Mucosa of rectum (tissue), 2 donors: ENCODE measurements around the gene PDE3A.
"Not testable (repeated sequence)": the region's sequence is repeated elsewhere in the genome, so short reads cannot be mapped to it uniquely, and the experiment has no call there.

ENCODE experiments used
- H3K27ac ChIP-seq, 2 donors: one replicate each; pipeline ENCODE4 v1.7.0; 2013; ENCODE audit warnings: inconsistent platforms in 2 of 2, low read depth in 2 of 2, low read length in 2 of 2
- H3K27me3 ChIP-seq, 2 donors: one replicate each; pipeline ENCODE4 v1.7.0; 2013; ENCODE audit warnings: low read length in 2 of 2; ENCODE audit not compliant: control insufficient read depth in 2 of 2, insufficient read depth in 2 of 2
- H3K36me3 ChIP-seq, 2 donors: one replicate each; pipeline ENCODE4 v1.7.0; 2013; ENCODE audit warnings: low read length in 2 of 2; ENCODE audit not compliant: control insufficient read depth in 2 of 2, insufficient read depth in 2 of 2
- H3K4me1 ChIP-seq, 2 donors: one replicate each; pipeline ENCODE4 v1.7.0; 2013; ENCODE audit warnings: low read length in 2 of 2, mild to moderate bottlenecking in 1 of 2; ENCODE audit not compliant: control insufficient read depth in 2 of 2, insufficient read depth in 2 of 2
- H3K4me3 ChIP-seq, 2 donors: one replicate each; pipeline ENCODE4 v1.7.0; 2013; ENCODE audit warnings: low read length in 2 of 2
- H3K9ac ChIP-seq, 2 donors: one replicate each; pipeline ENCODE4 v1.7.0; 2013; ENCODE audit warnings: low read length in 2 of 2, low read depth in 1 of 2, mild to moderate bottlenecking in 1 of 2
- H3K9me3 ChIP-seq, 2 donors: one replicate each; pipeline ENCODE4 v1.7.0; 2013; ENCODE audit warnings: low read length in 2 of 2; ENCODE audit not compliant: control insufficient read depth in 2 of 2
- donor health status: healthy.
- donor health status: Normal muscosa, but diverticular disease.

PDE3A gene

DNA sequence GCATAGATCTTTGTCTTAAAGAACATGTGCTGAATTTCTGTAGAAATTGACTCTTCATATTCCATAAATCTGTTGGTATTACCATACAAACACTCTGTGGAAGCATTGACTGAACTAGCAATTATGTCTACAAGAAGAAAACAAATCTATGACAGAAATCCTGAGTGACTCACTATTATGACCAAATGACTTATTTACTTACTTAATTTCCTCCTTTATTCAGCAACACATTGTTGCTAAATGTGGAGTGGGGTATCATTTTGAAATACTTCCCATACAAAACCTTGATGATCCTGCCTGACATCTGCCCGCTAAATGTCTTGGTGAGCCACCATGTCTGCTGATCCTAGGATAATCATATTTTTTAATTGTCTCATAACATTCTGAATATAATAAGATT lies 227.7 kb downstream of the PDE3A start:
- Histone ChIP-seq H3K27me3 (no peaks in the 10 kb centered on the region), H3K36me3 (no peaks in the 10 kb centered on the region), H3K27ac (no peak overlapping the region), H3K9me3 (no peaks in the 10 kb centered on the region), H3K9ac (no peak overlapping the region), H3K4me3 (no peak overlapping the region), H3K4me1 (no peaks in the 10 kb centered on the region)

GRCh38 chr12:20599757-20600156 lies 231.4 kb downstream of the PDE3A start:
- Histone ChIP-seq H3K27ac (no peak overlapping the region), H3K27me3 (no peaks in the 10 kb centered on the region), H3K36me3 (no peaks in the 10 kb centered on the region), H3K9me3 (no peaks in the 10 kb centered on the region), H3K9ac (no peak overlapping the region), H3K4me1 (no peaks in the 10 kb centered on the region), H3K4me3 (no peak overlapping the region)

DNA sequence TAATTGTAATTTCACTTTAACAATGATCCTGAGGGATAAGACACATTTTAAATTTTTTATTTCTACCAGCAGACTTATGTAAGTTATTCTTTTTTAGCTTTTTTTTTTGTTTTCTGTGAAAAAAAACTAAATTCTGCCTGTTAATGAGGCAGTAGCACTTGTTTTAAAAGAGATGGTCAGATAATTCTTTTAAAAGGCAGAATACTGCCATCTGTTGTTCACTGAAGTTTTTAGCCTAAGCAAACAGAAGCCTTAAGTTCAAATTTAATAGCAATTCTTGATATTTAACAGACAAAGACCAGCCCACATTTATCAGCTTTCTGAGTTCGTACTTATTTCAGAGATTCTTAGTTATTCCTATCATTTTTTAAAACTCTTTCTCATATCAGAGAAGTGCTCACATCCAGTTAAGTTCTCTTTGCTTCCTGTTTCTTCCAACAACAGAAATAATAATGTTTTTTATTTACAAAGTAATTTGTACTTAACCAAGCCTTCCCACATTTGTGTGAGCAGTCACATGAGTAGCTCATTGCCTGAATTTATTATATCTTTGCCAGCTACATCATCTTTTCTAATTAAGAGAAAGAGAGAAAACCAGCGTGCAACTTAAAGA lies 233.4 kb downstream of the PDE3A start:
- Histone ChIP-seq H3K9me3 (no peaks in the 10 kb centered on the region), H3K4me1 (no peaks in the 10 kb centered on the region), H3K27me3 (no peaks in the 10 kb centered on the region), H3K9ac (no peak overlapping the region), H3K36me3 (no peaks in the 10 kb centered on the region), H3K27ac (no peak overlapping the region), H3K4me3 (no peak overlapping the region)

GRCh38 chr12:20602641-20603391 lies 234.5 kb downstream of the PDE3A start:
- Histone ChIP-seq H3K27me3 (no peaks in the 10 kb centered on the region), H3K36me3 (no peaks in the 10 kb centered on the region), H3K4me3 (no peak overlapping the region), H3K9me3 (no peaks in the 10 kb centered on the region), H3K9ac (no peak overlapping the region), H3K27ac (no peak overlapping the region), H3K4me1 (no peaks in the 10 kb centered on the region)

DNA sequence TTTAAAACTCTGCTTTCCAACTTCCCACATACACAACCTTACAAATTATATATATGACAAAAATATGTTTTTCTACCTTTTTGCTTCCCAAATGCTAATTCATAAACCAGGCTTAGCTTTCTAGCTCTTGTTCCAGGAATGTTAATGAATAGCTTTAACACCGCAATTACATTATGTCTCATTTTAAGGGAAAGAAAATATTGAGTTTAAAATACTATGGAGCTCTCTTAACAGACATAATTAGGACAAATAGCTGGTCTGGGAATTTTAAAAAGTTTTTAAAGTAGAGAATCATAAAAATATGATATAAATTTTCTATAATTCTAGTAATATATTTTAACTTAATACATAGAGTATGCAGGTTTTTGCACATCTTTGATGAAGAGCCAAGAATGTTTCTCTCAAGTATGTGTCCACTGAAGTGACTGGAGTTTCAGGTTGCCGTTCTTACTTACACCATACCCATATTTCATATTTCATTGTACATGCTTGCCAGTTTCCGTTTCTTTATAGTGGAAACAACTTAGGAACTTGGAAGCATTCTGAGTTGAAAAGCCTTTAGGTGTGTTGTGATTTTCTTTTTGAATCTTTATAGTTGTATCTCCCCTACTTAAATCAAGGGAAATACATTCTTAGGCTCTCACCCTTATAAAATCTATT lies 236.2 kb downstream of the PDE3A start:
- H3K9ac ChIP-seq = no peak overlapping the region
- H3K27ac ChIP-seq = no peak overlapping the region
- no peaks in the 10 kb centered on the region for H3K36me3 ChIP-seq
- H3K27me3 ChIP-seq = no peaks in the 10 kb centered on the region
- no peaks in the 10 kb centered on the region for H3K9me3 ChIP-seq
- no peaks in the 10 kb centered on the region for H3K4me1 ChIP-seq
- no peak overlapping the region for H3K4me3 ChIP-seq

GRCh38 chr12:20615020-20615419 lies 246.7 kb downstream of the PDE3A start:
- H3K9ac ChIP-seq, H3K27ac ChIP-seq, H3K9me3 ChIP-seq, H3K36me3 ChIP-seq, H3K4me1 ChIP-seq, H3K4me3 ChIP-seq, H3K27me3 ChIP-seq: not testable (repeated sequence)

DNA sequence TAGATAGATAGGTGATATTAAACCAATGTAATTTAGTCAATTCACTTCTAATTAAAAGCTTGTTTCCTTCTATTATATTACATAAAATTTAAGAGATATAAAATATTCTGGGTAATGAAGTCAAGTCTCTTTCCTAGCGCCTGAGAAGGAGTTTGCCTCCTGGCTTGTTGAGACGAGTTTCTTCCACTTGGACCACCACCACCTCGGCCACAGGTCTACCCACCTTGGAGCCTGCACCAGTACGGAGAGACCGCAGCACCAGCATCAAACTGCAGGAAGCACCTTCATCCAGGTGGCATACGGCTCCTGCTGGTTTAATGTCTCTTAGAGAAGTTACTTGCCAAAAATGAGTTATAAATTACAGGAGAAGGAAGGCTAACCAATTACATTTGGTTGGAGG lies 247.8 kb downstream of the PDE3A start:
- no peaks in the 10 kb centered on the region for H3K4me1 ChIP-seq
- no peak overlapping the region for H3K9ac ChIP-seq
- no peak overlapping the region for H3K4me3 ChIP-seq
- peaks cover 4 to 15% of the 10 kb centered on the region in 2 donors for H3K36me3 ChIP-seq
- no peak overlapping the region for H3K27ac ChIP-seq
- no peaks in the 10 kb centered on the region for H3K27me3 ChIP-seq
- no peaks in the 10 kb centered on the region for H3K9me3 ChIP-seq

DNA sequence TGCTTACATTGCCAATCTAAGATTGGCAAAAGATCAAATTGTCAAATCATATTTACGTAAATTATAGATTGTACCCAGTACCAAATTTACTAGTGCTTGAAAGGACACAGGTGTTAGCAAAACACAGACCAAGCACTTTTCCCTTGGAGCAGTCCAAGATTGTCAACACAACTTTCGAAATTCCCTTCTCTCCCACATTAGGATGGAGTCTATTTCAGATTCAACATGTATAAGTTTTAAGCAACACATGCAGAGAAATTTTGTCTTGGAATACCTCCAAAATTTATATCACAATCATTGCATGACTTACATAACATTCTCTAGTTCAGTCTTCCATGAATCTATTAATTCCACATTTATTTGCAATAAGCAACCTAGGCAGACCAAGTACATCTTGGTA lies 251.9 kb downstream of the PDE3A start:
- Histone ChIP-seq H3K9me3 (no peaks in the 10 kb centered on the region), H3K27me3 (no peaks in the 10 kb centered on the region), H3K36me3 (peaks cover 4 to 30% of the 10 kb centered on the region in 2 donors), H3K9ac (no peak overlapping the region), H3K27ac (no peak overlapping the region), H3K4me1 (no peaks in the 10 kb centered on the region), H3K4me3 (no peak overlapping the region)

DNA sequence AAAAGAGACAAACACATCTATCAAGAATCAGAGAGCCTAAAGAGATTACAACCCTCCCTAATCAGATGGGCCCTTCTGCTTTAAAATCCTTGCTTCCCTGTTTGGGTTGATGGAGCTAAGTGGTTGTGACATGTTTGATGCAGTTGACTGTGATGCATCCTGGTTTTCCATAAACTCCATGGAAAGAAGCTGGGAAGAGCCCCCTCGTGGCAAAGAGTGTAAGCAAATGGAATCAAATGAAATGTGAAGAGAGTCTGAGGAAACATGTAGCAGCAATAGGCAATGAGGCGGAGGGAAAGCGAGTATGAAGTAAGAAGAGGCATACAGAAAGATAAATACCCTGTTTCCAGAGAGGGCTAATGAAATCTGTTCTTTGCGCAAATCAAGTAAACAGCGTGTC lies 256.4 kb downstream of the PDE3A start:
- Histone ChIP-seq H3K27me3 (no peaks in the 10 kb centered on the region), H3K36me3 (peaks cover 0 to 21% of the 10 kb centered on the region in 2 donors), H3K4me1 (peaks cover 4 to 16% of the 10 kb centered on the region in 2 donors), H3K27ac (no peak overlapping the region), H3K4me3 (no peak overlapping the region), H3K9me3 (no peaks in the 10 kb centered on the region), H3K9ac (no peak overlapping the region)

DNA sequence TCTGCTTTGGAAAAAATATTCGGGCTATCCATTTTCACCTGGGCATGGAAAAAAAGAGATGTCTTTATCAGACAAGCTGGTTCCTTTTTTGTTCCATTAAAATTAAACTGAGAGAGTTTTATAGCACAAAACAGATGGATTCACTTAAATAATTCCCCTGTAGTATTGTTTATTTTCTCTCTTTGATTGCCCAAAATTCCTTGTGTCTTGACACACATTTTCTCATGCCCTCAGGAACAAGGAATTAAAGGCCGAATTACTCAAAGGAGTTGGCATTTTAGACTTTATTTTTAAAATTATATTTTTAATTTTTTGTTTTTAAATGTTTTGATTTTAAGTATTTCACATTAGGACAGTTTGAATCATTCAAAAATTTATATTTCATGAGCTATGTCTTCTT lies 257.2 kb downstream of the PDE3A start:
- peaks cover 4 to 16% of the 10 kb centered on the region in 2 donors for H3K4me1 ChIP-seq

More for the DNA sequence above, 257.2 kb downstream of the PDE3A start:
- H3K36me3 ChIP-seq = peaks cover 0 to 16% of the 10 kb centered on the region in 2 donors
- no peak overlapping the region for H3K9ac ChIP-seq
- no peaks in the 10 kb centered on the region for H3K9me3 ChIP-seq
- H3K27ac ChIP-seq = no peak overlapping the region
- no peak overlapping the region for H3K4me3 ChIP-seq
- H3K27me3 ChIP-seq = no peaks in the 10 kb centered on the region
